Mesodermal cell (in vitro differentiated cells): Measurements from ENCODE around the gene ACBD4.
"Not testable (repeated sequence)": the region's sequence is repeated elsewhere in the genome, so short reads cannot be mapped to it uniquely, and the experiment has no call there.

Source experiments
- H3K27ac ChIP-seq: 2 replicates; pipeline ENCODE4 v1.7.0; 2013; ENCODE audit warnings: mild to moderate bottlenecking, low read depth, low read length, moderate library complexity; ENCODE audit not compliant: severe bottlenecking
- H3K36me3 ChIP-seq: 2 replicates; pipeline ENCODE4 v1.7.1; 2013; ENCODE audit warnings: mild to moderate bottlenecking, low read length, moderate library complexity; ENCODE audit not compliant: control insufficient read depth, insufficient read depth
- H3K4me1 ChIP-seq: one replicate; pipeline ENCODE4 v1.7.1; 2013; ENCODE audit warnings: mild to moderate bottlenecking, low read length; ENCODE audit not compliant: insufficient read depth, control insufficient read depth, poor library complexity, severe bottlenecking
- H3K4me3 ChIP-seq: 2 replicates; pipeline ENCODE4 v1.7.0; 2013; ENCODE audit warnings: low read length, control low read depth, mild to moderate bottlenecking; ENCODE audit not compliant: insufficient read depth, poor library complexity, severe bottlenecking; ENCODE audit errors: extremely low read depth
- H3K9me3 ChIP-seq: 2 replicates; pipeline ENCODE4 v1.7.1; 2013; ENCODE audit warnings: mild to moderate bottlenecking, low read length, moderate library complexity; ENCODE audit not compliant: control insufficient read depth
- WGBS, 2 experiments: methylation state at CpG; one replicate each; pipeline ENCODE4 v1.1.5; 2013; ENCODE audit warnings: missing lambda C conversion rate in 2 of 2; ENCODE audit not compliant: insufficient coverage in 2 of 2; 5-methylcytosine and 5-hydroxymethylcytosine counted together

Gene ACBD4

GRCh38 chr17:45120558-45120957, 14.9 kb upstream of the ACBD4 start:
- Histone ChIP-seq H3K4me1 (peaks cover 40% of the 10 kb centered on the region), H3K36me3 (peaks cover 20% of the 10 kb centered on the region), H3K9me3 (no peaks in the 10 kb centered on the region), H3K27ac (no peak overlapping the region), H3K4me3 (no peak overlapping the region)
- WGBS, 2 experiments: 92 to 95% methylated on average over 22 of the region's 22 CpGs

- H3K9me3 ChIP-seq: no peaks in the 10 kb centered on the region
- no peak overlapping the region for H3K4me3 ChIP-seq
- no peak overlapping the region for H3K27ac ChIP-seq
- peaks cover 36% of the 10 kb centered on the region for H3K4me1 ChIP-seq
- WGBS, 2 experiments: 96 to 97% methylated on average over 44 to 45 of the region's 45 CpGs
- H3K36me3 ChIP-seq: peaks cover 20% of the 10 kb centered on the region
These were observed 14.4 kb upstream of the ACBD4 start for GRCh38 chr17:45121055-45121454.

- no peak overlapping the region for H3K4me3 ChIP-seq
- H3K36me3 ChIP-seq: peaks cover 15% of the 10 kb centered on the region
- no peak overlapping the region for H3K27ac ChIP-seq
- peaks cover 47% of the 10 kb centered on the region for H3K4me1 ChIP-seq
- no peaks in the 10 kb centered on the region for H3K9me3 ChIP-seq
- 98 to 100% methylated on average over 5 of the region's 6 CpGs for WGBS, 2 experiments
These were observed 12.3 kb upstream of the ACBD4 start for GRCh38 chr17:45123076-45123770.

GRCh38 chr17:45123930-45124796, 11.3 kb upstream of the ACBD4 start:
- Histone ChIP-seq H3K27ac (peak overlapping the region; percentile 80), H3K9me3 (no peaks in the 10 kb centered on the region), H3K4me3 (no peak overlapping the region), H3K36me3 (peaks cover 10% of the 10 kb centered on the region), H3K4me1 (peaks cover 52% of the 10 kb centered on the region)
- WGBS, 2 experiments: 73 to 96% methylated on average over 9 to 10 of the region's 15 CpGs

GRCh38 chr17:45124797-45125122, 10.7 kb upstream of the ACBD4 start:
- peaks cover 55% of the 10 kb centered on the region for H3K4me1 ChIP-seq
- H3K4me3 ChIP-seq, H3K36me3 ChIP-seq, H3K9me3 ChIP-seq: not testable (repeated sequence)
- WGBS, 2 experiments: 66 to 83% methylated on average over 5 of the region's 5 CpGs
- peak overlapping the region; percentile 80 for H3K27ac ChIP-seq

GRCh38 chr17:45125509-45125908, 10.0 kb upstream of the ACBD4 start:
- Histone ChIP-seq H3K36me3 (peaks cover 2% of the 10 kb centered on the region), H3K4me3 (no peak overlapping the region), H3K4me1 (peaks cover 58% of the 10 kb centered on the region), H3K27ac (no peak overlapping the region), H3K9me3 (no peaks in the 10 kb centered on the region)
- 95% methylated on average over 4 to 5 of the region's 8 CpGs for WGBS, 2 experiments

GRCh38 chr17:45127207-45127547, 8.3 kb upstream of the ACBD4 start:
- H3K36me3 ChIP-seq: no peaks in the 10 kb centered on the region
- no peak overlapping the region for H3K4me3 ChIP-seq
- H3K9me3 ChIP-seq: no peaks in the 10 kb centered on the region
- WGBS, 2 experiments: 90 to 92% methylated on average over 7 to 8 of the region's 8 CpGs
- H3K4me1 ChIP-seq: peaks cover 66% of the 10 kb centered on the region
- no peak overlapping the region for H3K27ac ChIP-seq

GRCh38 chr17:45127548-45128300, 7.8 kb upstream of the ACBD4 start:
- Histone ChIP-seq H3K36me3 (no peaks in the 10 kb centered on the region), H3K9me3 (no peaks in the 10 kb centered on the region), H3K4me3 (no peak overlapping the region), H3K27ac (no peak overlapping the region), H3K4me1 (peaks cover 61% of the 10 kb centered on the region)
- 72 to 74% methylated on average over 17 to 18 of the region's 20 CpGs for WGBS, 2 experiments

- 100% methylated on average over 1 of the region's 5 CpGs; no CpG with 5 or more reads in 1 of the 2 experiments for WGBS, 2 experiments
- no peaks in the 10 kb centered on the region for H3K36me3 ChIP-seq
- no peaks in the 10 kb centered on the region for H3K9me3 ChIP-seq
- H3K27ac ChIP-seq: no peak overlapping the region
- H3K4me3 ChIP-seq: no peak overlapping the region
- H3K4me1 ChIP-seq: peaks cover 55% of the 10 kb centered on the region
These were observed 7.2 kb upstream of the ACBD4 start for GRCh38 chr17:45128331-45128730.

GRCh38 chr17:45128989-45129388, 6.5 kb upstream of the ACBD4 start:
- no peaks in the 10 kb centered on the region for H3K9me3 ChIP-seq
- no peaks in the 10 kb centered on the region for H3K36me3 ChIP-seq
- peaks cover 49% of the 10 kb centered on the region for H3K4me1 ChIP-seq
- 83 to 100% methylated on average over 2 of the region's 2 CpGs for WGBS, 2 experiments
- H3K4me3 ChIP-seq: no peak overlapping the region
- H3K27ac ChIP-seq: no peak overlapping the region
